ENCODE data around the gene RYK. TPM values are rescaled to one million over a fixed set of nuclear protein-coding genes. Genes with fewer than 3 reads are reported as not detected.
A peak's percentile ranks its signal among the peaks of the same experiment; 100 is the strongest.

The RYK gene
- total RNA-seq, 6 experiments from 2014 or later: 15.9 to 28.5 (median 17.9) TPM

DNA sequence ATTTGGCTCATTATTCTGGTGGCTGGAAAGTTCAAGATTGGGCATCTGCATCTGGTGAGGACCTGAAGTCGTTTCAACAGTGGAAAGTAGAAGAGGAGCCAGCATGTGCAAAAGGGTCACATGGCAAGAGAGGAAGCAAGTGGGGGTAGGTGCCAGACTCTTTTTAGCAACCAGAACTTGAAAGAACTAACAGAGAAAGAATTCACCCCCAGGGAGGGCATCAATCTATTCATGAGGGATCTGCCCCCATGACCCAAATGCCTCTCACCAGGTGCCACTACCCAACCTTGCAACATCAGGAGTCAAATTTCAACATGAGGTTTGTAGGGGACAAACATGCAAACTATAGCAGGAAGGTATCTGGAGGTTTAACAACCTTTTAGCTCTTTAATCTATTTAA lies 10.3 kb upstream of the RYK start:
- ATAC-seq: peak in 2 of 4 donors; percentile 60 to 71
- intact Hi-C loops (cut with DNase I): no loop called here
- Histone ChIP-seq H3K36me3 (no peaks in the 10 kb centered on the region), H3K27ac (no peak overlapping the region), H3K4me3 (no peak overlapping the region), H3K4me1 (no peaks in the 10 kb centered on the region), H3K9me3 (no peaks in the 10 kb centered on the region), H3K27me3 (no peaks in the 10 kb centered on the region)
- no peak for DNase-seq
- TF ChIP-seq POLR2A (IDR thresholded peaks at IDR 0.05) (no peak), CTCF (IDR thresholded peaks at IDR 0.05) (no peak)
- 54% methylated on average over 1 of the region's 1 CpG for WGBS (ENCODE audit: insufficient coverage, low coverage, low lambda C conversion rate, missing lambda C conversion rate)

DNA sequence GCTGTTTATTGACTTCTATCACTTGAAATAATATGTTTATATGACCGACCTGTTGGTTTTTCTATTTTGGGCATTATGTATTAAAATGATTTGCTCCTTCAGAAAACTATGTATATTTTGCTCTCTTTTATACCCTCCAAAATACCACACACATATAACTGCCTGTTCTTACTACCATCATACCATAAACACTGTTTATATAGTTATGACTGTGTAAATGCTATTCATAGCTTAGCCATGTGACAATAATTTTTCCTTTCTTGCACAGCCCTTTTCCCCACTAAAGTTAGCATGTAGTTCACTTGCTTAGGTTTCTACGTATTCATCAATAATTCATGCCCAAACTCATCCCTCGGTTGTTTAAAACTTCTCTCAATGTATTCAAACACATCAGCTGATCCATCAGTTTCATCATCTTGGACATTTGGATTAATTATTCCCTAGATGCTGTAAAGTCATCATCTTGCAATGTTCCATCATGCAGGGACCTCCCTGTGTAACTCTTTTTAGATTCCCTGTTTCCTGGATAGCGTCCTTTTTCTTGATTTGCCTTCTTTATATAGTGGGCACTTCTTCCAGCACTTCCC lies 8.2 kb upstream of the RYK start:
- 78% methylated on average over 4 of the region's 4 CpGs for WGBS (ENCODE audit: insufficient coverage, low coverage, low lambda C conversion rate, missing lambda C conversion rate)
- ATAC-seq: no peak
- intact Hi-C loops (cut with DNase I): no loop called here

GRCh38 chr3:134255404-134255803 lies 4.7 kb upstream of the RYK start:
- Histone ChIP-seq H3K4me1 (no peaks in the 10 kb centered on the region), H3K4me3 (no peak overlapping the region), H3K9me3 (no peaks in the 10 kb centered on the region), H3K36me3 (no peaks in the 10 kb centered on the region), H3K27me3 (no peaks in the 10 kb centered on the region), H3K27ac (no peak overlapping the region)
- intact Hi-C loops (cut with DNase I): no loop called here
- TF ChIP-seq CTCF (IDR thresholded peaks at IDR 0.05) (no peak), POLR2A (IDR thresholded peaks at IDR 0.05) (no peak)
- DNase-seq: no peak
- ATAC-seq: no peak

More for the DNA sequence above, 8.2 kb upstream of the RYK start:
- H3K4me1 ChIP-seq: no peaks in the 10 kb centered on the region
- no peaks in the 10 kb centered on the region for H3K27me3 ChIP-seq
- H3K9me3 ChIP-seq: no peaks in the 10 kb centered on the region
- H3K4me3 ChIP-seq: no peak overlapping the region
- no peak overlapping the region for H3K27ac ChIP-seq
- no peak for DNase-seq
- H3K36me3 ChIP-seq: no peaks in the 10 kb centered on the region
- TF ChIP-seq CTCF (IDR thresholded peaks at IDR 0.05) (no peak), POLR2A (IDR thresholded peaks at IDR 0.05) (no peak)

DNA sequence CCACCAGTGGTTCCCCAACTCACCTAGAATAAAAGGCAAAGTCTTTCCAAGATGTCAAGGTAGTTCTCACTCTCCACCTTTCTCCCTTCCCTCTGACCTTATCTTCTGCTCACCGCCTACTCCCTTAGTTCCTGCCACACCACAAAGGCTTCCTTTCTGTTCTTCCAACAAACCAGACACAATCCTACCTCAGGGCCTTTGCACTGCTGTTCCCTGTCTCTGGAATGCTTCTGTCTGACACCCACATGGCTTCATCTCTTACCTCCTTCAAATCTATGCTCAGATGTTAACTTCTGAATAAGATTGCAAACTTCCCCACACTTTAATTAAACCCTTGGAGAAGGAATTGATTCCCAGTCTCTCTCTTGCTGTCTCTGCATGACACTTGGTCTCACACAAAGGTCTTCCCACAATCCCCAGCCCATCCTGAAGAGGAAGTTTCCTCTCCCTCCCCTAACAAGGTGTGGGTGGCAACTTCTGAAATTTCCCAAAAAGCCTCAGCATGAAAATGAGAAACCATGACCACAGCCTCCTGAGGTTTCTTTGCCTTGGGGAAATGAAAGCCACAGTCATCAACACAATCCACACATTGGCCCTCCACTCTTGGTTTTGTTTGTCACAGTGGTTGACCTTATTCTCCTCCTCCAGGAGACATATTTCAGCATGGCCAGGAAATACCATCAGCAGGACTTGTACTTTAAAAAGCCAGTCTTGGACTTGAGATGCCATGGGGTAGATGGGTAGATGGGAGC lies 3.0 kb upstream of the RYK start:
- Histone ChIP-seq H3K9me3 (no peaks in the 10 kb centered on the region), H3K27ac (no peak overlapping the region), H3K36me3 (no peaks in the 10 kb centered on the region), H3K4me3 (no peak overlapping the region), H3K4me1 (peaks cover 0 to 7% (median 0%) of the 10 kb centered on the region in 4 donors), H3K27me3 (no peaks in the 10 kb centered on the region)
- no peak for TF ChIP-seq POLR2A (IDR thresholded peaks at IDR 0.05)
- TF ChIP-seq CTCF (IDR thresholded peaks at IDR 0.05): no peak
- whole genome bisulfite sequencing (ENCODE audit: insufficient coverage, low coverage, low lambda C conversion rate, missing lambda C conversion rate): no CpG with 5 or more reads among the region's 1 CpG
- DNase-seq: no peak
- intact Hi-C loops (cut with DNase I): no loop called here
- no peak for ATAC-seq
